ENCODE data around the gene SMARCC1.
"Not testable (repeated sequence)": the region's sequence is repeated elsewhere in the genome, so short reads cannot be mapped to it uniquely, and the experiment has no call there.

The SMARCC1 gene

GRCh38 chr3:47781685-47782445, at the start of gene SMARCC1:
SMARCC1 (minus strand) TSS chr3:47781893; CDS start chr3:47781797, 96 bp downstream.
- TF ChIP-seq ZFX (IDR thresholded peaks at IDR 0.05; ENCODE audit: borderline replicate concordance): no peak
- TF ChIP-seq CTCF (IDR thresholded peaks at IDR 0.05): no peak
- peak within 1 kb of the TSS; percentile 91 for H3K27ac ChIP-seq

- H3K27ac ChIP-seq: not testable (repeated sequence)
Observed at GRCh38 chr3:47829482-47829881, 47.8 kb upstream of the SMARCC1 start.

- TF ChIP-seq ZFX (IDR thresholded peaks at IDR 0.05; ENCODE audit: borderline replicate concordance) (no peak), CTCF (IDR thresholded peaks at IDR 0.05) (no peak)
- H3K27ac ChIP-seq: peak overlapping the region; percentile 78
Observed at GRCh38 chr3:47825590-47825989, 43.9 kb upstream of the SMARCC1 start.

DNA sequence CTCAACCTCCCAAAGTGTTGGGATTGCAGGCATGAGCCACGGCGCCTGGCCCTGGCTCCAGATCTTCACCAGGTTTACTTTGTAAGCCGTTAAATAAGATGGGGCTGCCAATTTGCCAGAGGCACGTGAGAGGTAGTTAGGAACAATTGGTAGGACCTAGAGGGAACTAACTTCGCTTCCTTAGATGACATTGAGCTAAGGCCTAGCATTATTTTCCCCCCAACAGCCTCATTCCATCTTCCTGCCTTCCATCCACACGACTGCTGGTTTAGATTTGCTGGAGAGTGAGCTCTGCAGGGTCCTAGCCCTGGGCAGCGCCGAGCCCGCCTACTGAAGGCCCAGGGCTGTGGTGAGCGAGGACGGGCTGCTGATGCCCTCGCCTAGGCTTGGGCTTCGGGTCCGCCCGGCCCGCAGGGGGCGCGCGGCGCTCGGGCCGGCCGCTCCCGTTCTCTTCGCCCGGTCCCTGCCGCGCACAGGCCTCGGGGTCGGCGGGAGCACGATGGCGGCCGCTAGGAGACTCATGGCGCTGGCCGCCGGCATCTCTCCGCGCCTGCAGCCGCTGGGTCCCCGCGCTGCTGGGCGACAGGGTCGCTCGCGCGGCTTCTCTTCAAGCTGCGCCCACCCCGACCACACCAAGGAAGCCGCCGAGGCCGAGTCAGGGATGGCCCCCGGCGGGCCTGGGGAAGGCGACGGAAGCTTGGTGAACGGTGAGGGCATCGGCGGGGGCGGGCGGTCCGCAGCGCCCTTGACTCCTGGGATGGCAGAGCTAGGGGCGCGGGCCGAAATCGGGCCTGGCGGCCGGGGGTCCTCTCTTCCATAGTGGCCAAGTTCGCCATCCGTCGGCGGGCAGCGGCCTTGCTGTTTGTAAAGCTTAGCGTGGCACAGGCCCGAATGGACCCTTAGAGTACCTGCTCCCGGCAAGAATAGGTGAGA, 43.1 kb upstream of the SMARCC1 start:
- peak overlapping the region; percentile 78 for H3K27ac ChIP-seq
- peak; percentile 98 for TF ChIP-seq CTCF (IDR thresholded peaks at IDR 0.05)
- TF ChIP-seq ZFX (IDR thresholded peaks at IDR 0.05; ENCODE audit: borderline replicate concordance): 0 out of 2 replicates have a peak, but pooled peaks have one; percentile 58

DNA sequence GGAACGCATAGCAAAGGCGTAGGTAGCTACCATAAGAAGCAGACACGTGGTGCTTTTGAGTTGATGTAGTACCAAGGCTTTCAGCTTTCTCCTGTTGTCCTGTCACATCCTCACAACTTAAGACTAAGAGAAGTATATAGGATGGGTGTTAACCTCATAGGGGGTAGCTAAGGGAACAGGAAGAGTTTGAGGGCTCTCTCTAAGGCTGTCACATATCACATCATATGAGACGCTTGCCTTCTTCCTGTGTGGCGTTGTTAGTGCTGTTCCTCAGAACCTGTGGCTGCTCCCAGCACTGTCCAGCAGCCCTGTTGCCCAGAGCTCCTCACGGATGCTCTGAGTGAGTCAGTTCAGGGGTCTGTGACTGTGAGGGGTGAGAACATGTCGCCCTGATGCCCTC, 35.9 kb upstream of the SMARCC1 start:
- TF ChIP-seq ZFX (IDR thresholded peaks at IDR 0.05; ENCODE audit: borderline replicate concordance) (no peak), CTCF (IDR thresholded peaks at IDR 0.05) (no peak)
- H3K27ac ChIP-seq: no peak overlapping the region

DNA sequence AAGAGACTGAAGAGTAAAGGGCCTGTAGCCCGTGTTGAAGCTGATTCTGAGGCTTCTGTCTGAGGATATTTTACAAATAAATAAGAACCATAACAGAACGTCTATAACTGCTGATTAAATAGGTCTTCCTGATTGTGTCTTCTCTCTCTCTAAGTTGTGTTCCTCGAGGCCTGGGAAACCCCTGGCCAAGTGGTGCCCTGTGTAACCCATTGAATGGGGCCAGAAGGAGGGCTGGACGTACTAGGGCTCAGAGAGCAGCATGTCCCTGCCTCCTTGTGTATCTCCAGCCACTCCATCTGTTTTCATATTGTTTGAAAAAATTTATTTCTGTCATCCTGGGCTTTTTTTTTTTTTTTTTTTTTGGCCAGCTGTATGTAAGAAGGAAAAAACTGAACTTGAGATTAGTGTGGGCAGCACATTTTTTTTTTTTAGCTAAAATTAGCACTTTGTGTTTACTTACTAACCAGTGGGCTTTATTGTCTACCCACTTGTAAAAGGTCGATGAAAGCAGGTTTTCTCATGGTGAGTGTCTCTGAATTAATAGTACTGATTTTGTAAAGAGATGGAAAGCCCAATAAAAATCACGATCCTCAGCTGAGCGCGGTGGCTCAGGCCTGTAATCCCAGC, 32.0 kb upstream of the SMARCC1 start:
- TF ChIP-seq CTCF (IDR thresholded peaks at IDR 0.05) (no peak), ZFX (IDR thresholded peaks at IDR 0.05; ENCODE audit: borderline replicate concordance) (no peak)
- H3K27ac ChIP-seq: no peak overlapping the region

DNA sequence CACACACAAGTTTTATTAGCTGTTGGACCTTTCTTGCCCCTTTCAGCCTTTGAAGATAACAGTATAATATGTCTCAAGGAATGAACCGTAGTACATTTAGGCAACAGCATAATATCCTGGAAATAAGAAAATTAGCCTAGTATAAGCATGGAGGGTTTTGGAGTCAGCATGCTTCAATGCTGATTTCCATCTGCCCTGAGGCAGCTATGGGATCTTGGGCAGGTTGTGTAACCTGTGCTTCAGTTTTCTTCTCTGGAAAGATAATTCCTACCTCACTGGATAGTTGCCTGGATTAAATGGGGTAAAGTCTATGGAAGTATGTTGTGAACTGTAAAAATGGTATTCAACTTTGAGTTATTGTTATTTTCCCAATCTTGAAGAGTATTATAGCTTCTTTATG, 22.9 kb upstream of the SMARCC1 start:
- no peak for TF ChIP-seq ZFX (IDR thresholded peaks at IDR 0.05; ENCODE audit: borderline replicate concordance)
- H3K27ac ChIP-seq: peak overlapping the region; percentile 88; the same call in 1 of the 2 replicates
